ENCODE results near the gene SPEN. TPM values are rescaled to one million over a fixed set of nuclear protein-coding genes. Genes with fewer than 3 reads are reported as not detected.
"Not testable (repeated sequence)": the region's sequence is repeated elsewhere in the genome, so short reads cannot be mapped to it uniquely, and the experiment has no call there.

SPEN gene
- total RNA-seq, 1 donor, result 24.3 TPM

DNA sequence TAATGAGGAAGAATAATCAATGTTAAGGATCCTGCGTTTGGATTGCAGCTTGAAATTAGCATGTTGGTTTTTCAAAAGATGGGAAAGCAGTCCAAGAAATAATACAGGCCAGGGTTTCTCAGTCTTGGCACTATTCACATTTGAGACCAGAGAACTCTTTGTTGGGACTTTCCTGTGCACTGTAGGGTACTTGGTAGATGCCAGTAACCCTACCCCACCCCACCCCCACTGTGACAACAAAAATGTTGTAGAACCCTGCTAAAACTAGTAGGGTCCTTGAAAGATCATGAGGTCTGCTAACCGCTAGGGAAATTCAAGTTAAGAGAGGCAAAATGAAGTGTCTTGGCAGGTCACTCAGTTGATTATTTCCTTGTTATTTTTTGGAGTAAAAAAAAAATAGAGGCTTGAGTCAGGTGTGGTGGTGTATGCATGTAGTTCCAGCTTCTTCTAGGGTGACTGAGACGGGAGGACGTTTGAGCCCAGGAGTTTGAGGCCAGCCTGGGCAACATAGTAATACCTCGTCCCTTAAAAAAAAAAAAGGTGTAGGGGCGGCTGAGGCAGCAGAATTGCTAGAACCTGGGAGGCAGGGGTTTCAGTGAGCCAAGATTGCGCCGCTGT lies 53.3 kb downstream of the SPEN start:
- H3K4me3 ChIP-seq (ENCODE audit: low read depth, low read length), result no peak overlapping the region
- TF ChIP-seq, protein P1, sequence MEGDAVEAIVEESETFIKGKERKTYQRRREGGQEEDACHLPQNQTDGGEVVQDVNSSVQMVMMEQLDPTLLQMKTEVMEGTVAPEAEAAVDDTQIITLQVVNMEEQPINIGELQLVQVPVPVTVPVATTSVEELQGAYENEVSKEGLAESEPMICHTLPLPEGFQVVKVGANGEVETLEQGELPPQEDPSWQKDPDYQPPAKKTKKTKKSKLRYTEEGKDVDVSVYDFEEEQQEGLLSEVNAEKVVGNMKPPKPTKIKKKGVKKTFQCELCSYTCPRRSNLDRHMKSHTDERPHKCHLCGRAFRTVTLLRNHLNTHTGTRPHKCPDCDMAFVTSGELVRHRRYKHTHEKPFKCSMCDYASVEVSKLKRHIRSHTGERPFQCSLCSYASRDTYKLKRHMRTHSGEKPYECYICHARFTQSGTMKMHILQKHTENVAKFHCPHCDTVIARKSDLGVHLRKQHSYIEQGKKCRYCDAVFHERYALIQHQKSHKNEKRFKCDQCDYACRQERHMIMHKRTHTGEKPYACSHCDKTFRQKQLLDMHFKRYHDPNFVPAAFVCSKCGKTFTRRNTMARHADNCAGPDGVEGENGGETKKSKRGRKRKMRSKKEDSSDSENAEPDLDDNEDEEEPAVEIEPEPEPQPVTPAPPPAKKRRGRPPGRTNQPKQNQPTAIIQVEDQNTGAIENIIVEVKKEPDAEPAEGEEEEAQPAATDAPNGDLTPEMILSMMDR (IDR thresholded peaks at IDR 0.05; ENCODE audit: insufficient read depth, low read length), result no peak
- no peak for DNase-seq (ENCODE audit: low read depth)

DNA sequence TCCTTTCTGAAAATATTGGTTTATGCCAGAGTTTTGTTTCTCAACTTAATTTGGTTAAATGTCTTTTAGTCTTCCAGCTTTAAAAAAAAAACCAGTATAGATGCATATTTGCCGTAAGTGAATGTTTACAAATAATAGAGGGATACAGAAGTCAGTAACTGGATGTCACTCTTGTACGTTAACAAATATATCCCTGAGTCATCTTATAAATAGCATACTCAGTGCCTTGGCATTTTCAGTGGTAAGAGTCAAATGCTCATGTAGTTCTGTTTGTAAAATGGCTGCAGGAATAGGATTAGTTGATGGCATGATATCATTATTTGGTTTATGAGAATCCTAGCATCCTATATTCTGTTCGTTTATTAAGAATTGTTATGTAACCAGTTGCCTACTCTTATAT lies 55.4 kb downstream of the SPEN start:
- TF ChIP-seq, protein P1 (IDR thresholded peaks at IDR 0.05; ENCODE audit: insufficient read depth, low read length), result no peak
- no peak overlapping the region for H3K4me3 ChIP-seq (ENCODE audit: low read depth, low read length)
- peak; percentile 53 for DNase-seq (ENCODE audit: low read depth)

DNA sequence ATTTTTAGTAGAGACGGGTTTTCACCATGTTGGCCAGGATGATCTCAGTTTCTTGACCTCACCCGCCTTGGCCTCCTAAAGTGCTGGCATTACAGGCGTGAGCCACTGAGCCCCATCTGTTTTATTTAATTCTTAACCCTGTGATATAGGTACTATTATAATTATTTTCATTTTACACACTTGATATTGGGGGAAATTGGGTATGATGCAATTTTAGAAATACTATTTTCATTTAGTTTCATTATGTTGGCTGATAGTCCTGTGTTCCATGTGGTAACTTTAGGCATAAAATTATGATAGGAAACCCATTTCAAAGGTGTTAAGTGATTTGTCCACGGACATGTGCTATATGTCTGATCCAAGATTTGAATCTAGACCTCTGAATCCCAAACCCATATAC lies 61.1 kb downstream of the SPEN start:
- TF ChIP-seq, protein P1 (IDR thresholded peaks at IDR 0.05; ENCODE audit: insufficient read depth, low read length), result no peak
- no peak overlapping the region for H3K4me3 ChIP-seq (ENCODE audit: low read depth, low read length)
- no peak for DNase-seq (ENCODE audit: low read depth)

DNA sequence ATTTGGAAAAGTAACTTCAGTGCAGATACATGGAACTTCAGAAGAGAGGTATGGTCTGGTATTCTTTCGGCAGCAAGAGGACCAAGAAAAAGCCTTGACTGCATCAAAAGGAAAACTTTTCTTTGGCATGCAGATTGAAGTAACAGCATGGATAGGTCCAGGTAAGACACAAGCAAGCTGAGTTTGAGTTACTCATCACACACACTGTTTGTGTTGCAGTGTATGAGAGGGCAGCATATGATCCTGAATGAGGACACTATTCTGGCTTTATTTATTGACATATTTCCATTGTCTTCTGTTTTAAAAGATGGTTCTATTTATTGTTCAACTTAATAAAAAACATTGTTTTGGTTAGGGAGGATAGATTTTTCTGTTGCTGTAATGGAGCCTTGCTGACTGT lies 63.6 kb downstream of the SPEN start:
- no peak overlapping the region for H3K4me3 ChIP-seq (ENCODE audit: low read depth, low read length)
- DNase-seq (ENCODE audit: low read depth), result no peak
- TF ChIP-seq, protein P1 (IDR thresholded peaks at IDR 0.05; ENCODE audit: insufficient read depth, low read length), result no peak

DNA sequence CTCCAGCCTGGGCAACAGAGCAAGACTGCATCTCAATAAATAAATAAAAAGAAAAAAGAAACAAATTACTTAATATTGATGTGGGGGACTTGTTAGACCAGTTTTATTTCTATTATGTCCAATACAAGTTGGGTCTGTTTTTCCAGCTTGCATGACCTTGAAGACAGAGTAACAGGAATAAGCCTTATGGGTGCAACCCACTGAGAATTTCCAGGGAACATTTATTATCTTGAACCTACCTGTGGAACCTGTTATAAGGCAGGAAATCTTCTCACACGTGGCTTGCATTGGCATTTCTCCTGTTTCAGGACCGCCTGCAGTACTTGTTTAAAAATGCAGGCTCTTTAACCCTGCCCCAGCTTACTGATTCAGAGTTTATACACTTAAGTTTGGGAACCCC lies 64.4 kb downstream of the SPEN start:
- H3K4me3 ChIP-seq (ENCODE audit: low read depth, low read length), result no peak overlapping the region
- no peak for DNase-seq (ENCODE audit: low read depth)
- TF ChIP-seq, protein P1 (IDR thresholded peaks at IDR 0.05; ENCODE audit: insufficient read depth, low read length), result no peak

DNA sequence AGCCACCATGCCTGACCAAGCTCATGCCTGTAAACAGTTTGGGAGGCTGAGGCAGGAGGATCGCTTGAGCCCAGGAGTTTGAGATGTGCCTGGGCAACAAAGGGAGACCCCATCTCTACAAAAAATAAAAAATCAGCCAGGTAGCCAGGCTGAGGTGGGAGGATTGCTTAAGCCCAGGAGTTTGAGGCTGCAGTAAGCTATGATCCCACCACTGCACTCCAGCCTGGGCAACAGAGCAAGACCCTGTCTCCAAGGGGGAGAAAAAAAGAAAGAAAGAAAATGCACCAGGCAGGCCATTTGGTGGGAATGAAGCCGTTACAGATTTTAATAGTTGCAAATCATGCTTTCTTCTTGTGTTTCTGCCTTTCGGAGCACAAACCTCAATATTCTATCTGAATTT lies 66.1 kb downstream of the SPEN start:
- not testable (repeated sequence) for DNase-seq (ENCODE audit: low read depth)

DNA sequence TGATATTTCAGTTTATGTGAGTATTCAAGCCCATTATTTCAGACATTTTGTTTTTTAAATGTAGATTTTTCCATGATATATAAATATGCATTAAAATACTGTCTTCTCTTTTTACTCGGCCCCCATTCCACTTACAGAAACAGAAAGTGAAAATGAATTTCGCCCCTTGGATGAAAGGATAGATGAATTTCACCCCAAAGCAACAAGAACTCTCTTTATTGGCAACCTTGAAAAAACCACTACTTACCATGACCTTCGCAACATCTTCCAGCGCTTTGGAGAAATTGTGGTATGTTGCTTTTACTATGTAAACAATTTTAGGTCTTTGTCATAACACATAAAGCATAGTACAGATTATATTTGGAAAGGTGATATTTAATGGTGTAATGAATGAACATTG lies 68.5 kb downstream of the SPEN start:
- DNase-seq (ENCODE audit: low read depth), result no peak
- no peak overlapping the region for H3K4me3 ChIP-seq (ENCODE audit: low read depth, low read length)
- TF ChIP-seq, protein P1 (IDR thresholded peaks at IDR 0.05; ENCODE audit: insufficient read depth, low read length), result no peak

More for the DNA sequence above, 66.1 kb downstream of the SPEN start:
- not testable (repeated sequence) for H3K4me3 ChIP-seq (ENCODE audit: low read depth, low read length)
